GM12878 (cell line): ENCODE data around the gene IGLL5. TPM values are rescaled to one million over a fixed set of nuclear protein-coding genes. Genes with fewer than 3 reads are reported as not detected.

ENCODE experiments used
- ATAC-seq: fragments of 200-7000 bp; cut with Tn5 transposase; 3 replicates; pipeline ENCODE4 v1.9.1; 2020; ENCODE audit warnings: mild to moderate bottlenecking, moderate library complexity
- BruUV-seq: library from RNA; stranded (reverse); fragments of 400-500 nt; replicated peaks from 2 replicates; lab custom pipeline; 2021; lab: Mats Ljungman, UMichigan
- CTCF ChIA-PET: fragments of 300-600 bp; sonication (Branson Sonifier 250); formaldehyde crosslinking; extraction: SDS; loops from one replicate; lab custom pipeline; 2021; ENCODE audit warnings: inconsistent platforms; lab: Yijun Ruan, JAX
- POLR2A ChIA-PET: fragments of 350-600 bp; formaldehyde crosslinking; extraction: SDS; loops from one replicate; lab custom pipeline; 2021; ENCODE audit warnings: inconsistent platforms; lab: Charles Lee
- RAD21 ChIA-PET: fragments of 300-600 bp; sonication (Branson Sonifier 250); formaldehyde crosslinking; loops from one replicate; lab custom pipeline; 2023; ENCODE audit warnings: antibody characterized with exemption; ENCODE audit not compliant: unreplicated experiment; lab: Charles Lee
- SMC1A ChIA-PET: fragments of 300-600 bp; sonication (Branson Sonifier 250); formaldehyde crosslinking; loops from one replicate; lab custom pipeline; 2023; ENCODE audit not compliant: unreplicated experiment, uncharacterized antibody; lab: Charles Lee
- DNase-seq: peaks from one replicate; pipeline ENCODE4 v3.0.0-alpha.2; 2011; ENCODE audit warnings: low read depth, low spot score
- FAIRE-seq: peaks from 3 replicates; lab custom pipeline; 2011; peaks lifted over from hg19 to GRCh38; lab: Jason Lieb, UNC
- H2AFZ ChIP-seq: 2 replicates; pipeline ENCODE4 v1.6.0; 2011; ENCODE audit warnings: low read depth, low read length, control low read depth; ENCODE audit not compliant: control insufficient read depth
- H3K27ac ChIP-seq: 2 replicates; pipeline ENCODE4 v1.5.1; 2011; ENCODE audit warnings: control low read depth; ENCODE audit not compliant: control insufficient read depth, insufficient read depth
- H3K27me3 ChIP-seq, 2 experiments: replicated peaks in 1 of 2; 2 replicates each; pipeline versions ENCODE4 v1.6.0 to v1.6.1; 2011; ENCODE audit warnings: low read length in 1 of 2; ENCODE audit not compliant: control insufficient read depth in 2 of 2, insufficient read depth in 2 of 2
- H3K36me3 ChIP-seq, 2 experiments: 2 replicates each; pipeline ENCODE4 v1.5.1; 2011; ENCODE audit warnings: low read length in 1 of 2; ENCODE audit not compliant: control insufficient read depth in 2 of 2, insufficient read depth in 2 of 2
- H3K4me1 ChIP-seq: 2 replicates; pipeline ENCODE4 v1.6.1; 2011; ENCODE audit warnings: mild to moderate bottlenecking, low read length, moderate library complexity, mixed read lengths; ENCODE audit not compliant: control insufficient read depth, insufficient read depth
- H3K4me2 ChIP-seq: 2 replicates; pipeline ENCODE4 v1.6.0; 2011; ENCODE audit warnings: control low read depth; ENCODE audit not compliant: control insufficient read depth, insufficient read depth
- H3K4me3 ChIP-seq: fragments of 200-600 bp; sonication (generic); 2 replicates; pipeline ENCODE4 v1.5.1; 2016
- H3K79me2 ChIP-seq: 2 replicates; pipeline ENCODE4 v1.6.0; 2011; ENCODE audit warnings: low read length; ENCODE audit not compliant: control insufficient read depth, insufficient read depth
- H3K9ac ChIP-seq: 2 replicates; pipeline ENCODE4 v1.8.0; 2011; ENCODE audit warnings: low read length, control low read depth, mixed read lengths; ENCODE audit not compliant: control insufficient read depth, insufficient read depth
- H3K9me3 ChIP-seq: replicated peaks from 3 replicates; pipeline ENCODE4 v1.5.1; 2011; ENCODE audit warnings: mild to moderate bottlenecking, low read length; ENCODE audit not compliant: control insufficient read depth, insufficient read depth
- H4K20me1 ChIP-seq: 2 replicates; pipeline ENCODE4 v1.6.0; 2011; ENCODE audit not compliant: control insufficient read depth, insufficient read depth
- BCL3 ChIP-seq: IDR thresholded peaks from 2 replicates; pipeline ENCODE4 v1.6.1; 2011; ENCODE audit warnings: borderline replicate concordance, low read depth, mild to moderate bottlenecking, moderate library complexity, low read length; ENCODE audit not compliant: insufficient read depth, poor library complexity, severe bottlenecking
- CBFB ChIP-seq: IDR thresholded peaks from 2 replicates; pipeline ENCODE4 v1.6.1; 2016; ENCODE audit warnings: antibody characterized with exemption, low read depth
- CHD4 ChIP-seq: fragments of 200-600 bp; sonication (generic); IDR thresholded peaks from 2 replicates; pipeline ENCODE4 v1.6.1; 2016; ENCODE audit warnings: mild to moderate bottlenecking
- MEF2A ChIP-seq: IDR thresholded peaks from 2 replicates; pipeline ENCODE4 v1.6.1; 2011; ENCODE audit warnings: low read depth, mild to moderate bottlenecking, low read length, moderate library complexity; ENCODE audit not compliant: insufficient read depth
- NKRF ChIP-seq: fragments of 450-650 bp; conservative IDR thresholded peaks from 2 replicates; pipeline ENCODE4 v1.6.1; 2017; ENCODE audit warnings: mild to moderate bottlenecking, moderate library complexity
- RAD21 ChIP-seq: IDR thresholded peaks from 2 replicates; pipeline ENCODE4 v1.6.1; 2011; ENCODE audit warnings: mild to moderate bottlenecking, low read depth, low read length, moderate library complexity; ENCODE audit not compliant: insufficient read depth
- RELB ChIP-seq: fragments of 450-650 bp; IDR thresholded peaks from 2 replicates; pipeline ENCODE4 v1.6.1; 2017; ENCODE audit warnings: low read depth, mild to moderate bottlenecking, moderate library complexity
- SPI1 ChIP-seq: IDR thresholded peaks from 2 replicates; pipeline ENCODE4 v1.6.1; 2011; ENCODE audit warnings: low read depth, mild to moderate bottlenecking, low read length, moderate library complexity, borderline replicate concordance; ENCODE audit not compliant: insufficient read depth
- TAF1 ChIP-seq: IDR thresholded peaks from 2 replicates; pipeline ENCODE4 v1.6.1; 2011; ENCODE audit warnings: mild to moderate bottlenecking, low read depth, low read length, borderline replicate concordance
- WRNIP1 ChIP-seq: IDR thresholded peaks from 2 replicates; pipeline ENCODE4 v1.6.1; 2011; ENCODE audit warnings: low read depth, low read length, improper control_type of control experiment, borderline replicate concordance
- ZNF24 ChIP-seq: fragments of 450-650 bp; IDR thresholded peaks from 2 replicates; pipeline ENCODE4 v1.6.1; 2017; ENCODE audit warnings: antibody characterized with exemption, mild to moderate bottlenecking
- WGBS: methylation state at CpG from one replicate; pipeline ENCODE4 v1.1.6; 2016; ENCODE audit warnings: low lambda C conversion rate; ENCODE audit not compliant: insufficient replicate concordance, insufficient coverage; ENCODE audit errors: missing lambda C conversion rate; 5-methylcytosine and 5-hydroxymethylcytosine counted together
- in situ Hi-C: fragments of 300-500 bp; cut with MboI; formaldehyde crosslinking; loops from 9 replicates; pipeline ENCODE4 v1.14.3; 2018; ENCODE audit warnings: mixed read lengths
- intact Hi-C: fragments of 100-400 bp; cut with micrococcal nuclease; formaldehyde crosslinking; loops from one replicate; pipeline ENCODE4 v1.14.2; 2022; ENCODE audit not compliant: unreplicated experiment
- polyA plus RNA-seq, 11 experiments: library from polyadenylated mRNA; depleted of rRNA in 4 of 11; unstranded in 6 of 11; stranded (reverse) in 5 of 11; fragments of >200 nt; fragmentation: Nextera tagmentation in 4 of 11; fragmentation: Illumina TruSeq in 1 of 11; extraction: Ambion mirVana in 4 of 11; extraction: Trizol in 1 of 11; gene quantifications; 1 replicate in 1 of 11; 2 replicates in 10 of 11; pipeline versions ENCODE4 v1.2.1 to v1.2.3, GENCODE V29; 2011 to 2016; ENCODE audit warnings: inconsistent platforms in 2 of 11, missing spikeins in 2 of 11, low read depth in 1 of 11
- total RNA-seq, 4 experiments: library from RNA; depleted of rRNA in 3 of 4; stranded (reverse); fragments of >200 nt in 3 of 4; fragmentation: Illumina TruSeq in 1 of 4; extraction: Trizol in 1 of 4; gene quantifications; 2 replicates each; pipeline versions ENCODE4 v1.2.1 to v1.2.3, GENCODE V29; 2013 to 2021

Gene IGLL5
- total and polyA plus RNA-seq, 10 of the 15 experiments (the other 5 are each of a cell fraction or from before 2014, with no cell fraction given) = not detected

GRCh38 chr22:22924369-22925145 is 36.9 kb downstream of the IGLL5 start:
- H3K4me3 ChIP-seq = no peak overlapping the region
- no peaks in the 10 kb centered on the region for H3K36me3 ChIP-seq
- TF ChIP-seq RAD21 (no peak), CBFB (no peak), NKRF (no peak), CHD4 (no peak), WRNIP1 (no peak), SPI1 (no peak), RELB (no peak), ZNF24 (no peak), MEF2A (no peak), TAF1 (no peak), BCL3 (no peak)
- DNase-seq = no peak
- no peak overlapping the region for H2AFZ ChIP-seq
- ATAC-seq = no peak
- CTCF ChIA-PET = interaction anchor here (1.1 kb wide), 2 partner anchors 10 to 30 kb away, joined by 3 read pairs; no protein-coding TSS in a partner anchor
- no peaks in the 10 kb centered on the region for H3K27me3 ChIP-seq
- intact Hi-C loops (no loop called here), in situ Hi-C loops (loop anchor here (25.0 kb wide), 1 partner anchor 1212 kb away; no protein-coding TSS in a partner anchor)
- no peak overlapping the region for H3K27ac ChIP-seq
- RAD21 ChIA-PET = no interaction called here
- H3K4me1 ChIP-seq = peaks cover 40% of the 10 kb centered on the region
- no peak overlapping the region for H3K9ac ChIP-seq
- POLR2A ChIA-PET = interaction anchor here (0.6 to 1.2 kb wide), 2 partner anchors 9 to 1110 kb away, joined by 3 to 4 read pairs; no protein-coding TSS in a partner anchor
- H3K79me2 ChIP-seq = peaks cover 6% of the 10 kb centered on the region
- no TSS peak for BruUV-seq
- SMC1A ChIA-PET = interaction anchor here (1.4 kb wide), 1 partner anchor 11 kb away, joined by 4 read pairs; no protein-coding TSS in a partner anchor
- no peaks in the 10 kb centered on the region for H4K20me1 ChIP-seq
- FAIRE-seq = no peak
- 73% methylated on average over 9 of the region's 9 CpGs for WGBS
- H3K9me3 ChIP-seq = no peaks in the 10 kb centered on the region
- H3K4me2 ChIP-seq = no peak overlapping the region
